Panc1 (cell line): ENCODE results near the gene MPPED1. TPM values are rescaled to one million over a fixed set of nuclear protein-coding genes. Genes with fewer than 3 reads are reported as not detected.

Source experiments
- ATAC-seq: fragments of 200-7000 bp; cut with Tn5 transposase; 2 replicates; pipeline ENCODE4 v1.9.1; 2020; ENCODE audit warnings: mild to moderate bottlenecking, moderate library complexity
- BruUV-seq: library from RNA; stranded (reverse); fragments of 400-500 nt; replicated peaks from 2 replicates; lab custom pipeline; 2021; lab: Mats Ljungman, UMichigan
- CTCF ChIA-PET: fragments of 300-600 bp; sonication (Branson Sonifier 250); formaldehyde crosslinking; loops from one replicate; lab custom pipeline; 2022; ENCODE audit warnings: antibody characterized with exemption; lab: Charles Lee
- POLR2A ChIA-PET: fragments of 300-600 bp; sonication (Branson Sonifier 250); formaldehyde crosslinking; loops from one replicate; lab custom pipeline; 2022; ENCODE audit warnings: antibody characterized with exemption; lab: Charles Lee
- DNase-seq: peaks from one replicate; pipeline ENCODE4 v3.0.0-alpha.2; 2010; ENCODE audit warnings: low read depth, low spot score
- H3K27ac ChIP-seq: 2 replicates; pipeline ENCODE4 v1.5.1; 2011; ENCODE audit warnings: mild to moderate bottlenecking, low read length, inconsistent platforms
- H3K27me3 ChIP-seq: fragments of 200-500 bp; sonication (Bioruptor generic); 2 replicates; pipeline ENCODE4 v1.6.0; 2014; ENCODE audit warnings: low read length, inconsistent platforms; ENCODE audit not compliant: control insufficient read depth, insufficient read depth
- H3K36me3 ChIP-seq: fragments of 200-500 bp; sonication (Bioruptor generic); 2 replicates; pipeline ENCODE4 v1.5.1; 2014; ENCODE audit warnings: inconsistent platforms, mild to moderate bottlenecking, low read length, moderate library complexity; ENCODE audit not compliant: control insufficient read depth, insufficient read depth
- H3K4me1 ChIP-seq: 2 replicates; pipeline ENCODE4 v1.5.1; 2011; ENCODE audit warnings: inconsistent platforms, mild to moderate bottlenecking, low read length, moderate library complexity; ENCODE audit not compliant: control insufficient read depth, insufficient read depth
- H3K4me3 ChIP-seq, 2 experiments: 2 replicates each; pipeline ENCODE4 v1.5.1; 2011 to 2012; ENCODE audit warnings: low read depth in 2 of 2, low read length in 2 of 2, mild to moderate bottlenecking in 2 of 2, inconsistent platforms in 1 of 2, moderate library complexity in 1 of 2
- H3K9me3 ChIP-seq: fragments of 200-500 bp; sonication (Bioruptor generic); 2 replicates; pipeline ENCODE4 v1.5.1; 2014; ENCODE audit warnings: low read depth, mild to moderate bottlenecking, inconsistent platforms, low read length, moderate library complexity; ENCODE audit not compliant: control insufficient read depth, insufficient read depth
- POLR2AphosphoS5 ChIP-seq: IDR thresholded peaks from 2 replicates; pipeline ENCODE4 v1.6.1; 2012; ENCODE audit warnings: mild to moderate bottlenecking, low read depth, low read length, moderate library complexity
- SIN3A ChIP-seq: IDR thresholded peaks from 2 replicates; pipeline ENCODE4 v1.6.1; 2012; ENCODE audit warnings: low read depth, mild to moderate bottlenecking, low read length, moderate library complexity, borderline replicate concordance; ENCODE audit not compliant: insufficient read depth
- TCF7L2 ChIP-seq: IDR thresholded peaks from 2 replicates; pipeline ENCODE4 v1.6.1; 2011; ENCODE audit warnings: mild to moderate bottlenecking, low read depth, low read length, inconsistent platforms
- in situ Hi-C: cut with HindIII; loops from 2 replicates; pipeline ENCODE4 v1.10.0; 2016; ENCODE audit warnings: low sequenced_read_pairs, low pct_unique_long_range_greater_than_20kb
- intact Hi-C: fragments of 100-400 bp; cut with micrococcal nuclease; formaldehyde crosslinking; loops from one replicate; pipeline ENCODE4 v1.10.0; 2022; ENCODE audit not compliant: unreplicated experiment
- total RNA-seq: library from RNA; stranded (reverse); gene quantifications from one replicate; pipeline ENCODE4 v1.2.1, GENCODE V29; 2021; ENCODE audit not compliant: unreplicated experiment
- TF ChIP-seq, protein P1 (sequence below): fragments of 450-650 bp; IDR thresholded peaks from 2 replicates; pipeline ENCODE4 v1.5.1; 2017; ENCODE audit warnings: mild to moderate bottlenecking
- TF ChIP-seq, protein P2 (sequence below), 2 experiments: IDR thresholded peaks; 2 replicates each; pipeline ENCODE4 v1.6.1; 2011 to 2012; ENCODE audit warnings: low read depth in 2 of 2, control low read depth in 1 of 2, low read length in 1 of 2, mild to moderate bottlenecking in 1 of 2, moderate library complexity in 1 of 2; ENCODE audit not compliant: insufficient read depth in 1 of 2

The MPPED1 gene
- total RNA-seq, 1 experiment from 2014 or later = not detected

DNA sequence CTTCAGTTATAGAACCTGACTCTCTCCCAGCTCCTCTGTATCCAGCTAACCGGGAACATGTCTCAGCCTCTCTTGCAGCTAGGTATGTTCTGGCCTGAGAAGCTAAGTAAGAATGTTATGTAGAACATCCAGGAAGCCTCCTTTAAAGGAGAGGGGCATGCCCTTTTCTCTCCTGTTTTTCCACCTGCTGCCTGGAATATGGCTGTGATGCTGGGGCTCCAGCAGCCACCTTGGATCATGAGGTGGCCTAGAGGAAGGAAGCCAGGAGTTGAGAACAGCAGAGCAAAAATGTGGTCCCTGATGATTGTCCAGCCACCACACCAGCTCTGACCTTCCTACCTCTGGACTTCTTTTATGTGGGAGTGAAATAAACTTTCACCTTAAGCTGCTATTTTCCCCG lies 117.6 kb downstream of the MPPED1 start:
- no peak for ATAC-seq
- no peaks in the 10 kb centered on the region for H3K9me3 ChIP-seq
- no peak for DNase-seq
- H3K27me3 ChIP-seq = no peaks in the 10 kb centered on the region
- ChIA-PET CTCF (no interaction called here), POLR2A (no interaction called here)
- no peak overlapping the region for H3K4me3 ChIP-seq
- in situ Hi-C loops (no loop called here), intact Hi-C loops (no loop called here)
- no TSS peak for BruUV-seq
- H3K36me3 ChIP-seq = no peaks in the 10 kb centered on the region
- no peaks in the 10 kb centered on the region for H3K4me1 ChIP-seq
- no peak overlapping the region for H3K27ac ChIP-seq
- TF ChIP-seq SIN3A = no peak
- TF ChIP-seq, protein P1, sequence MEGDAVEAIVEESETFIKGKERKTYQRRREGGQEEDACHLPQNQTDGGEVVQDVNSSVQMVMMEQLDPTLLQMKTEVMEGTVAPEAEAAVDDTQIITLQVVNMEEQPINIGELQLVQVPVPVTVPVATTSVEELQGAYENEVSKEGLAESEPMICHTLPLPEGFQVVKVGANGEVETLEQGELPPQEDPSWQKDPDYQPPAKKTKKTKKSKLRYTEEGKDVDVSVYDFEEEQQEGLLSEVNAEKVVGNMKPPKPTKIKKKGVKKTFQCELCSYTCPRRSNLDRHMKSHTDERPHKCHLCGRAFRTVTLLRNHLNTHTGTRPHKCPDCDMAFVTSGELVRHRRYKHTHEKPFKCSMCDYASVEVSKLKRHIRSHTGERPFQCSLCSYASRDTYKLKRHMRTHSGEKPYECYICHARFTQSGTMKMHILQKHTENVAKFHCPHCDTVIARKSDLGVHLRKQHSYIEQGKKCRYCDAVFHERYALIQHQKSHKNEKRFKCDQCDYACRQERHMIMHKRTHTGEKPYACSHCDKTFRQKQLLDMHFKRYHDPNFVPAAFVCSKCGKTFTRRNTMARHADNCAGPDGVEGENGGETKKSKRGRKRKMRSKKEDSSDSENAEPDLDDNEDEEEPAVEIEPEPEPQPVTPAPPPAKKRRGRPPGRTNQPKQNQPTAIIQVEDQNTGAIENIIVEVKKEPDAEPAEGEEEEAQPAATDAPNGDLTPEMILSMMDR = no peak
- TF ChIP-seq POLR2AphosphoS5 = no peak
- no peak for TF ChIP-seq TCF7L2
- TF ChIP-seq, protein P2, sequence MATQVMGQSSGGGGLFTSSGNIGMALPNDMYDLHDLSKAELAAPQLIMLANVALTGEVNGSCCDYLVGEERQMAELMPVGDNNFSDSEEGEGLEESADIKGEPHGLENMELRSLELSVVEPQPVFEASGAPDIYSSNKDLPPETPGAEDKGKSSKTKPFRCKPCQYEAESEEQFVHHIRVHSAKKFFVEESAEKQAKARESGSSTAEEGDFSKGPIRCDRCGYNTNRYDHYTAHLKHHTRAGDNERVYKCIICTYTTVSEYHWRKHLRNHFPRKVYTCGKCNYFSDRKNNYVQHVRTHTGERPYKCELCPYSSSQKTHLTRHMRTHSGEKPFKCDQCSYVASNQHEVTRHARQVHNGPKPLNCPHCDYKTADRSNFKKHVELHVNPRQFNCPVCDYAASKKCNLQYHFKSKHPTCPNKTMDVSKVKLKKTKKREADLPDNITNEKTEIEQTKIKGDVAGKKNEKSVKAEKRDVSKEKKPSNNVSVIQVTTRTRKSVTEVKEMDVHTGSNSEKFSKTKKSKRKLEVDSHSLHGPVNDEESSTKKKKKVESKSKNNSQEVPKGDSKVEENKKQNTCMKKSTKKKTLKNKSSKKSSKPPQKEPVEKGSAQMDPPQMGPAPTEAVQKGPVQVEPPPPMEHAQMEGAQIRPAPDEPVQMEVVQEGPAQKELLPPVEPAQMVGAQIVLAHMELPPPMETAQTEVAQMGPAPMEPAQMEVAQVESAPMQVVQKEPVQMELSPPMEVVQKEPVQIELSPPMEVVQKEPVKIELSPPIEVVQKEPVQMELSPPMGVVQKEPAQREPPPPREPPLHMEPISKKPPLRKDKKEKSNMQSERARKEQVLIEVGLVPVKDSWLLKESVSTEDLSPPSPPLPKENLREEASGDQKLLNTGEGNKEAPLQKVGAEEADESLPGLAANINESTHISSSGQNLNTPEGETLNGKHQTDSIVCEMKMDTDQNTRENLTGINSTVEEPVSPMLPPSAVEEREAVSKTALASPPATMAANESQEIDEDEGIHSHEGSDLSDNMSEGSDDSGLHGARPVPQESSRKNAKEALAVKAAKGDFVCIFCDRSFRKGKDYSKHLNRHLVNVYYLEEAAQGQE (IDR thresholded peaks at IDR 0.05; ENCODE audit: insufficient read depth in 1 of 2, low read depth in 2 of 2, low read length in 1 of 2) = no peak

DNA sequence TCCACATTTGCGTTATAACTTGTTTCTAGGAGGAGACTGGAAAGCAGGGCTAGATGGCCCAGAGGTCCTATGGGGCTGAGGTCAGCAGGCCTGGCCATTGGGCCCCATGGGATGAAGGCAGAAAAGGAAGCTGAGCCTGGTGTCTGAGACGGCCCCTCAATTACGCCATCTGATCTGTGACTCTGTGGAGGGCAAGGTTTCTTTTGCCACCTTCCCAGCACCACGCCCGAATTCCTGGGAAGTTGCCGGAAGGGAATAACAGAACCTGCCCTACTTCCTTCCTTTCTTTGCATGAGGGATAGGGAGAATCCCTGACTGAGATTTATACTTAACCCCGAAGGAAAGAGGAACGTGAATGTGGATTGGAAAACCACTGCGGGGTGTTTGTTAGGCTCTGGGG lies 118.1 kb downstream of the MPPED1 start:
- ATAC-seq (no peak), DNase-seq (no peak)
- TF ChIP-seq, protein P2 (IDR thresholded peaks at IDR 0.05; ENCODE audit: insufficient read depth in 1 of 2, low read depth in 2 of 2, low read length in 1 of 2) = no peak
- TF ChIP-seq POLR2AphosphoS5 = no peak
- TF ChIP-seq, protein P1 = no peak
- Histone ChIP-seq H3K4me1 (no peaks in the 10 kb centered on the region), H3K27ac (no peak overlapping the region), H3K4me3 (no peak overlapping the region), H3K27me3 (no peaks in the 10 kb centered on the region), H3K9me3 (no peaks in the 10 kb centered on the region), H3K36me3 (no peaks in the 10 kb centered on the region)
- POLR2A ChIA-PET = no interaction called here
- CTCF ChIA-PET = no interaction called here
- intact Hi-C loops (no loop called here), in situ Hi-C loops (no loop called here)
- no TSS peak for BruUV-seq
